Stimulated activated CD4-positive, alpha-beta T cell treated with anti-CD3 and anti-CD28 coated beads, TNF-alpha, amount 100 ng/mL, for 48 hours (primary cell): ENCODE data around the gene FAM47B.

Experiments used
- DNase-seq, 3 donors: peaks; one replicate each; pipeline ENCODE4 v3.0.0-alpha.2; 2020; ENCODE audit warnings: low read depth in 3 of 3

The FAM47B gene

GRCh38 chrX:34942496-34942895 is at the start of gene FAM47B:
TSS of gene FAM47B (plus strand) at chrX:34942796. CDS start at chrX:34942832, 36 bp downstream.
- no peak for DNase-seq

GRCh38 chrX:34893741-34894140 is 48.9 kb upstream of the FAM47B start:
- DNase-seq, result no peak

- no peak for DNase-seq
Observed at GRCh38 chrX:34900691-34901090, 41.9 kb upstream of the FAM47B start.

GRCh38 chrX:34901761-34902160 is 40.8 kb upstream of the FAM47B start:
- DNase-seq, result no peak

DNA sequence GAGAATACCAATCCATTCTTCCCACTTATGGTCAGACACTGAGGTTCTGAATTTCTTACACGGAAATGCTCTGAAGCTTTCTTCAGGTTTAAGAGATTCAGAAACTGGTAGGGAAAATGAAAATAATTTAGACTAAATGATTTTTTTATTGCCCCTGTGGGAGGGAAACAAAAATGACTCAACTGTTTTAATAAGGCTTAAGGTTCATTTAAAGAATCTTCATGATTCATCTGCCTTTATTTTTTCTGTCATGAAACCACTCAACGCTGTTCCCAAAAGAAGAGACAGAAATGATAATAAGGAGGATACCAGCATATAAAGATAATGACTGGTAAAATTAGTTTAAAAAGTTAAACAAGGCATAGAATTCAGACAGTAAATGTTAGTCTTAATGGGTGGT is 39.3 kb upstream of the FAM47B start:
- DNase-seq, result no peak

DNA sequence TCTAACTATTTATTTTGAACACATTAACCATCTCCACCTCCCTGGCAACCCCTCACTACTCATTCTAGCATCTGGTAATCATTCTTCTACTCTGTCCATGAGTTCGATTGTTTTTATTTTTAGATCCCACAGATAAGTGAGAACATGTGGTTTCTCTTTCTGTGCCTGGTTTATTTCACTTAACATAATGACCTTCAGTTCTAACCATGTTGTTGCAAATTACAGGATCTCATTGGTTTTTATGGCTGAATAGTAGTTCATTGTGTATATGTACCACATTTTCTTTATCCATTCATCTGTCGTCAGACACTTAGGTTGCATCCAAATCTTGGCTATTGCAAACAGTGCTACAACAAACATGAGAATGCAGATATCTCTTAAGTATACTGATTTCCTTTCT is 33.4 kb upstream of the FAM47B start:
- DNase-seq, result no peak

DNA sequence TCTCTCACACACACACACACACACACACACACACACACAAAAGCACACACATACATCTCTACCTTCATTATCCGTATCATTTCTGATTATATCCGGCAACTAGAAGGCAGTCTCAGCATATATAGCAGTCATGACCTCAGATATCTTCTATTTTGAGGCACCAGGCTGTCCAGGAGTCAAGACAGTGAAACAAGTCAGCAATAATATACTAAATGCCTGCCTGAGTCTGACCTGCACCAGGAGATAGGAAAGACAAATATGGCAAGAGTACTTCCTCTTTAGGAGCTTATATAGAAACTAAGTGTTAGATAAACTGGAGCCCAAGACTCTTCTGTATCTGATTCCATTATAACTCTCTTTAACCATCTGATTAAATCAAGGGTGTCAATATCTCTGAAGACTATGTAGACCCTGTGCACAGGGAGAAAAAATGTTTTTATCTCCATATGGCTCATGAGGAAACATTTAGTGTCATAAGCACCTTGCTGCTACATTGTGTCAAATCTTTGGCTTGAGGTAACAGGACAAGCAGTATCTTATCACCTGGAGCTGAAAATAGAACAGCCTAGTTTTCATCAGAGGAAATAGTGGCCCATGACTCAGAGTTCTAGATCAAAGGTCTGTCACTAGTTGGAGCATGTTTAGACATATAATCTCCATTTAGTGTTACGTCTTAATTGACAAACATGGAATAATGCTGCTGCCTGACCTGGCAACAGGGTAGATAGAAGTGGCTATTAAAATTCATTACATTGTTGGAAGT is 27.0 kb upstream of the FAM47B start:
- no peak for DNase-seq

DNA sequence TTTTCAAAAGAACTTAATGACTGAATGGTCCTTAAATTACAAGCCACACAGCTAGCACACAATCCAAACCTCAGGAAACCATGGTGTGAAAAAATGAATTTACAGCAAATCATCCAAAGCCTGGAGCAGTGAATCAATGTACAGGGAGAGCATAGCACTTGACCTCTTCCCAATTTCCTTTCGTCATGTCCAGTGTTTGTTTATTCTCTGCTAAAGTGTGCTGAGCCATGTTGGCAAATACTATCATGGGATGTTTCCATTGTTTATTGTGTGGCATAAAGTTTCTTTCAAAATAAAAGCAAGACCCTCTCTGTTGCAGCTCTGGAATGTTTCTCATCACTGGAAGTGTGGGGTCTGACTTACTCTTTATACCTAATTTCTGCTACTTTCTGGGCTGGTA is 25.4 kb upstream of the FAM47B start:
- no peak for DNase-seq

GRCh38 chrX:34918091-34918736 is 24.4 kb upstream of the FAM47B start:
- DNase-seq, result no peak

DNA sequence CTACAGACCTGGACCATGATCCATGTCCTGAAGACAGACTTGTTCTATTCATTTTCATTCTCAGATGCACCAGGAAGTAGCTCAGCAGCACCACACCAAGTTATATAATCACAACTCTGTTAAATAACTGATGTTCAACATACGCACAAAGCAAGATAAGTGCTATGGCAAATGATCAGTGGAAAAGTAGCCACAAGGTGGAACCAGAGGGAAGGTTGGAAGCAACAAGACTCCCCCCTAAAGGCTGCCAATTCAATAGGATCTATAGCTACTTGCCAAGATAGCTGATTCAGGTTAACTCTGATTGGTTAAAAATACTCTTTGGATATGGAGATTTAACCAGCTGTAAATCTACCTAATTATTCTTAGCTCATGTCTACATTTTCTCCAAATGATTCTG is 23.7 kb upstream of the FAM47B start:
- DNase-seq, result no peak

GRCh38 chrX:34927866-34928265 is 14.7 kb upstream of the FAM47B start:
- DNase-seq, result no peak

- no peak for DNase-seq
Observed at GRCh38 chrX:34943235-34943634, 639 bp downstream of the FAM47B start.

DNA sequence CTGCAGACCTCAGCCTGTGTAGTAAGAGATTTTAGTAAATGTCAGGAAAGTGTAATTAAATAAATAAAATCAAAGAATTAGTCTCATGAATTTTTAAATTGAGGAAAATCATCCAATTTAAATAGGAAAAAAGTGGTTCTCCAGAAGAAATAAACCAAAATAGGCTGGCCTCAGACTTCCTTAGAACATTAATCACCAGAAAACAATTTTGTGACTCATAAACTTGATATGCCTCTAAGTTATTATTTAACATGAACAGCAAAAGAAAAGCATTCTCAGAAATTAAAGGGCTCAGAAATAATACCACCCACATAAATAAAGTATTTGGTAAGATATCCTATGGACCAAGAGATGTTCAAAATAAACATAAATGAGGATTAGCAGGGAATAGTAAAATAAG is 14.3 kb downstream of the FAM47B start:
- no peak for DNase-seq

DNA sequence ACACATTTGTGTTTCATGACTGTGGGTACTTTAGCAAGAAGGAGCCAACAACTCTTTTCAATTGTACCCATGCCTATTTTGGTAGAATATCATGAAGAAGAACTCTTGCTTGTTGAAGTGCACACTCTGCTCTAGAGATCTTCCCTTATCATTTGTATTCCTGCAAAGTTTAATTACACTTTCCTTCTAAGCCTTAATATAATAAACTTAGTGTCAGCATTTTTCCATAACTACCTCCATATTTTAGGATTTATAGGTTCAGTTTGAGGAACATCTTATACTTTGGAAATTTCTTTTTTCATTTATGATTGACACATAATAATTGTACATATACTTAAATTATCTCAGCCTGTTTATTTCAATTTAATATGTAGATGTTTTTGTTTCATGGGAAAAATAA is 19.1 kb downstream of the FAM47B start:
- DNase-seq, result no peak

GRCh38 chrX:34972206-34972605 is 29.6 kb downstream of the FAM47B start:
- DNase-seq, result no peak

DNA sequence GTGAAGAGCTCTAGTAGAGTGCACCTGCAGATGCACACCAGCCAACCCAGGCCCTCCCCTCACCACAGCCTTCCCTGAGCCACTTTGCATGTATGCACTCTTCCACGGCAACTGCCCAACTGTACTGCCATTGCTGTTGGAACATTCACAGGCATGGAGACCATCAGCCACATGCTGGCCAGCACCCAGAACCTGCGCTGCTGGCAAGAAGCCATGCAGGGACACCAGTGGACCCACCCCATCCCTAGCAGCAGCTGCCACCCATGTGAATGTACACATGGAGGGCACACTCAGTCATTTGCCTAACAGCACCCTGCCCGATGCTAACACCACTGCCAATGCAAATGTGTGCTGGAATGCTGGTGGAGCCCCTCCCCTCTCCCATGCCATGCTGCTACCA is 35.6 kb downstream of the FAM47B start:
- DNase-seq, result no peak

GRCh38 chrX:34987646-34988045 is 45.0 kb downstream of the FAM47B start:
- no peak for DNase-seq
